ENCODE results near the gene LBX2. TPM values are rescaled to one million over a fixed set of nuclear protein-coding genes. Genes with fewer than 3 reads are reported as not detected.

LBX2 gene
- total RNA-seq, 1 experiment from 2014 or later: 10.1 TPM

- POLR2A ChIA-PET: no interaction called here
Observed at GRCh38 chr2:74461187-74462053, 38.0 kb downstream of the LBX2 start.

More at GRCh38 chr2:74461187-74462053, 38.0 kb downstream of the LBX2 start:
- Histone ChIP-seq H4K20me1 (ENCODE audit: insufficient read depth) (no peaks in the 10 kb centered on the region), H3K4me3 (replicated peaks in 1 of 2; ENCODE audit: low read depth in 1 of 2, low read length in 2 of 2) (no peak overlapping the region), H3K9me2 (ENCODE audit: insufficient read depth) (no peaks in the 10 kb centered on the region), H3K27me3 (ENCODE audit: insufficient read depth, low read length) (no peaks in the 10 kb centered on the region), H3K36me3 (ENCODE audit: control insufficient read depth in 1 of 2, insufficient read depth in 2 of 2, low read length in 2 of 2) (peaks cover 6 to 19% of the 10 kb centered on the region in 2 experiments; a peak in 2 of 4 replicates), H3K79me2 (ENCODE audit: insufficient read depth, low read length) (peaks cover 27% of the 10 kb centered on the region), H2AFZ (ENCODE audit: low read depth, low read length, poor library complexity, severe bottlenecking) (no peak overlapping the region), H3K27ac (ENCODE audit: low read depth, low read length) (no peak overlapping the region), H3K9ac (ENCODE audit: low read length) (no peak overlapping the region), H3K4me1 (ENCODE audit: control insufficient read depth in 1 of 2, insufficient read depth in 2 of 2, low read length in 2 of 2) (peaks cover 5 to 34% of the 10 kb centered on the region in 2 experiments), H3K9me3 (ENCODE audit: control insufficient read depth in 1 of 2, insufficient read depth in 1 of 2, low read depth in 1 of 2, low read length in 2 of 2) (no peaks in the 10 kb centered on the region), H3K4me2 (ENCODE audit: low read length) (no peak overlapping the region)
- DNase-seq (ENCODE audit: low read depth, low spot score) (no peak), ATAC-seq (no peak)
- RAD21 ChIA-PET (ENCODE audit: low non-redundant PET in 1 of 2, low total read pairs in 2 of 2, uncharacterized antibody in 2 of 2, unreplicated experiment in 2 of 2): no interaction called here
- peak in 2 of 3 experiments; percentile 43 to 50; a peak in 4 of 6 replicates for TF ChIP-seq CTCF (IDR thresholded peaks at IDR 0.05 in 2 of 3, conservative IDR thresholded peaks at IDR 0.05 in 1 of 3; ENCODE audit: borderline replicate concordance in 1 of 3, insufficient read depth in 1 of 3, low read depth in 2 of 3, low read length in 2 of 3)
- no peak for TF ChIP-seq EZH2phosphoT487 (IDR thresholded peaks at IDR 0.05; ENCODE audit: borderline replicate concordance)
- BruUV-seq (replicated peaks): no TSS peak
- intact Hi-C loops (cut with micrococcal nuclease): no loop called here
- CTCF ChIA-PET: interaction anchor here (1.3 kb wide), 1 partner anchor 71 kb away, joined by 5 read pairs; no protein-coding TSS in a partner anchor
